ENCODE measurements around the gene FBXO36.
"Not testable (repeated sequence)": the region's sequence is repeated elsewhere in the genome, so short reads cannot be mapped to it uniquely, and the experiment has no call there.

Gene FBXO36

GRCh38 chr2:229922449-229923386 lies at the start of gene FBXO36:
FBXO36 (plus strand) TSS chr2:229922503; CDS start chr2:229922514, 11 bp downstream.
- DNase-seq (ENCODE audit: low read depth): peak; percentile 82

- DNase-seq (ENCODE audit: low read depth): no peak
These were observed 49.2 kb upstream of the FBXO36 start for GRCh38 chr2:229873123-229873581.

- DNase-seq (ENCODE audit: low read depth): no peak
These were observed 47.7 kb upstream of the FBXO36 start for GRCh38 chr2:229874647-229875046.

GRCh38 chr2:229875549-229875948 lies 46.8 kb upstream of the FBXO36 start:
- no peak for DNase-seq (ENCODE audit: low read depth)

GRCh38 chr2:229879191-229879950 lies 42.9 kb upstream of the FBXO36 start:
- no peak for DNase-seq (ENCODE audit: low read depth)

GRCh38 chr2:229880892-229881586 lies 41.3 kb upstream of the FBXO36 start:
- no peak for DNase-seq (ENCODE audit: low read depth)

- DNase-seq (ENCODE audit: low read depth): no peak
These were observed 39.7 kb upstream of the FBXO36 start for GRCh38 chr2:229882583-229882982.

GRCh38 chr2:229884775-229885699 lies 37.3 kb upstream of the FBXO36 start:
- no peak for DNase-seq (ENCODE audit: low read depth)

GRCh38 chr2:229887441-229887840 lies 34.9 kb upstream of the FBXO36 start:
- DNase-seq (ENCODE audit: low read depth): no peak

- DNase-seq (ENCODE audit: low read depth): peak; percentile 13
These were observed 34.3 kb upstream of the FBXO36 start for GRCh38 chr2:229888031-229888430.

GRCh38 chr2:229889023-229889422 lies 33.3 kb upstream of the FBXO36 start:
- no peak for DNase-seq (ENCODE audit: low read depth)

- DNase-seq (ENCODE audit: low read depth): no peak
These were observed 25.4 kb upstream of the FBXO36 start for GRCh38 chr2:229896857-229897256.

GRCh38 chr2:229899604-229900003 lies 22.7 kb upstream of the FBXO36 start:
- no peak for DNase-seq (ENCODE audit: low read depth)

GRCh38 chr2:229900012-229900411 lies 22.3 kb upstream of the FBXO36 start:
- no peak for DNase-seq (ENCODE audit: low read depth)

GRCh38 chr2:229900514-229900913 lies 21.8 kb upstream of the FBXO36 start:
- DNase-seq (ENCODE audit: low read depth): not testable (repeated sequence)

- peak; percentile 85 for DNase-seq (ENCODE audit: low read depth)
These were observed 20.5 kb upstream of the FBXO36 start for GRCh38 chr2:229901819-229902218.

- no peak for DNase-seq (ENCODE audit: low read depth)
These were observed 19.3 kb upstream of the FBXO36 start for GRCh38 chr2:229903037-229903436.

GRCh38 chr2:229905601-229906000 lies 16.7 kb upstream of the FBXO36 start:
- DNase-seq (ENCODE audit: low read depth): no peak

GRCh38 chr2:229909090-229909489 lies 13.2 kb upstream of the FBXO36 start:
- DNase-seq (ENCODE audit: low read depth): no peak

GRCh38 chr2:229910147-229910831 lies 12.0 kb upstream of the FBXO36 start:
- no peak for DNase-seq (ENCODE audit: low read depth)
